GM21723 (cell line): ENCODE results near the gene SAPCD1.

ENCODE experiments used
- ATAC-seq: cut with Tn5 transposase; IDR thresholded peaks from one replicate; pipeline ENCODE4 v1.9.1; 2021; ENCODE audit warnings: mild to moderate bottlenecking, moderate library complexity; ENCODE audit not compliant: unreplicated experiment

Gene SAPCD1

DNA sequence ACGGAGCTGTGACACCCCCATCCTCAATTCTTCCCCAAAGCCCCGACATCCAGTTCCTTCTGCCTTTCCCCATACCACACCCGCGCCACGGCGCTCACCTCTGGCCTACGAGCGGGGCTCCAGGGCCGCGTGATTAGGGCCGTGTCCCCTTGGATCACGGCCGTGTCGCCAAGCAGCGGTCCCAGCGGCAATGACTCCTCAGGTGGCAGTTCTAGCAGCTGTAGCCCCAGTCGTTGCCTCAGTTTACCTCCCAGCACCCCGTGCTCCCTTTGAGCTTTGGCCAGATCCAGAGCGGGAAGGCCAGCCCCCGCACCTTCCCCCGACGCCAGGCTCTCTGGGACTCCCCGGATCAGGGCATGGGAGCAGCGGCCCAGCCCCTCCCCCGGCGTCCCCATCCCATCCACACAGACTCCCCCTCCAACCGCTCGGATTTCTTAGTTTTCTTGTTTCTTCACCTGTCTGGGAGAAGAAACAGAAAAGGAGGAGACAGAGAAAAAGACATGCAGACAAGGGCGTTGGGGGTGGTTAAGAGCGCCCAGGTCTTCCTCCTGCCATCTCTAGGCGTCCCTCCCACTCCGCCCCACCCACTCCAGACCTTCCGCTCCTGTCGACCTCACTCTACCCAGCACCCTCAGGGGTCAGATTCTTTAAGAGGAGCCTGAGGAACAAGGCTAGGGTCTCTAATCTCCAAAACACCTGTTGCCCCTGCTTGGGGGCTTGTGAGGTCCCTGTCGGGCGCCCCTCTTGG is 33.5 kb upstream of the SAPCD1 start, which contains the start of gene DDAH2:
Gene DDAH2, minus strand, starts transcription at position 533 of the 748 bp plus-strand sequence. Its CDS starts 138 bp downstream, at position 395.
- ATAC-seq, result no peak

DNA sequence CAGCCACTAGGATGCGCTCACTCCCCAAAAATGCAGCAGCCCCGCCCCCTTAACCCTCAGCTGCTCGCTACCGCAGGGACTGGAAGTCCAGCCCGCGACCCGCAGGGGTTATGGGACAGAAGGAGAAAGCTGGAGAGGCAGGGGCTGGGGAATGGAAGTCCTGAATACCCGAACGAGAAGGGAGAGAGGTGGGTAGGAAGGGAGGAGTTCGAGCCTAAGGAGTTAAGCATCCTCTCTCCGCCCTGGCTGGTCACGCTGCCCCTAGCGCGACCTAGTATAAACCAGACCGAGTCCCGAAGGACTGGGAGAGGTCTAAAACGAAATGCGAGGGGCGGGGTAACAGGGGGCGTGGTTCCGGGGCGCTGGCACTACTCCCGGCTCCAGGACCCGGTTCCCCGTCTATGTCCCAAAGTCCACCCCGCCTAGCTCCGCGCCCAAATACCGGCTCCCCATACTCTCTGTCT is 32.9 kb upstream of the SAPCD1 start:
- ATAC-seq, result peak; percentile 58

DNA sequence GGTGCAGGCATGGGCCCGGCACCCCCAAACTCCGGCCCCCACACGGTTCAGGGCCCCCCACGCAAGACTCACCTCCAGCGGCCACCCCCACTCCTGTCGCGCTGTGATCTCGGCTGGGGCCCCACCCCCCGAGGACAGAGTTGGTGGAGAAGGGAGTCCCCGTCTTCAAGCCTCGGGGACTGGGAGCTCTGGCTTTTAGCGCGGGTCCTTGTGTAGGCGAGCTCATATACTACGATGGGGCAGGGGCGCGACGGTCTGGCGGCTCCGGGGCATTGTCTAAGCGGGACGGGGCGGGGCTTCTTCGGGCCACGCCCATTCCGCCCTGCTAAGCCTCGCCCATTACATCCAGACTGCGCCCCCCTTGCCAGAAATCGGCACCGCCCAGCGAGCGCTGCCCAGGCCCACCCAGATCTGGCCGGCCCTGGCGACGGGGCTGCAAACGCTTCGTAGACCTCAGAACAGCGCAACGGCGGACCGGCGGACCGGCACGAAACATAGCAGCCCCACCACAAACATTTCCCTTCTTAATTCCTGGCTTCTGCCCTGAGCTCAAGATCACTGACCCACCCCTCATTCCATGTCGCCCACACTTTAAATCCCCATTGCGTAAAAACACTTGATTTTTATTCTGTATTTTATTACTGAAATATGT is 32.4 kb upstream of the SAPCD1 start:
- ATAC-seq, result peak; percentile 44

DNA sequence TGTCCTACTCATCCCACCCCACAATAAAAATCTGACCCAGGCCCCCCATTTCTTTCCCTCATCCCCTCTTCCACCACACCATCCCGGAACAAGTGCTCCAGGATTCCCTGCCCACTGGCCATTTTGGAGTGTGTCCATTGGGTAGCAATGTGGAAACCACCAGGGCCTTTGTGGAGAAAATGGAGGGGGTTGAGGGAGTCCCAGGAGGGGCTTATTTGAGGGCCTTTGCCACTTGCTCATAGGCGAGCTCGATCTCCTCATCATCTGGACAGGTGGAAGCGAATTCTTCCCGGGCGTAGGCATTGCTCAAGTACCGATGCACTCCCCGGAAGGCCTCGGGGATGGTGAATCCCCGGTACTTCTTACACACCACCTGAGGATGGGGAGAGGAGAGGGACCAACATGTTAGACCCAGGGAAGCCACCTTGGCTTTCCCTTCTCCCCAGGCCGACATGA is 31.8 kb upstream of the SAPCD1 start:
- ATAC-seq, result no peak

GRCh38 chr6:31732029-31732428 is 30.4 kb upstream of the SAPCD1 start:
- ATAC-seq, result no peak

DNA sequence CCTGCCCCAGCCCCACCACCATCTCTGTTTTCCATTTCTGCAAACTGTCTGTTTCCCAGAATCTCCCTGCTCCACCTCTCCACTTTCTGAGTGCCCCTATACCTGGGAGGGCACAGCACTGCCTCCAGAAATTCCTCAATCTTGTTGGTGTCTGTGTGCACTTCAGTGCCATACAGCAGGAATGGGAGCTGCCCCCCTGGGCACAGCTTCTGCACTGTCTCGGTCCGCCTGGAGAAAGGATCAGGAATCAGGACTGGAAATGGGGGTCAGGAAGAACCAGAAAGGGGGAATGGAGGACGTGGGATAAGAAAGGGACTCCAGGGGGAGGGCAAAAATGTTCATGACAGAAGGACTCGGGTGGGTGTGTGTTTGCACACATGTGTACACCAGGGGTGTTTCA is 28.7 kb upstream of the SAPCD1 start:
- no peak for ATAC-seq

DNA sequence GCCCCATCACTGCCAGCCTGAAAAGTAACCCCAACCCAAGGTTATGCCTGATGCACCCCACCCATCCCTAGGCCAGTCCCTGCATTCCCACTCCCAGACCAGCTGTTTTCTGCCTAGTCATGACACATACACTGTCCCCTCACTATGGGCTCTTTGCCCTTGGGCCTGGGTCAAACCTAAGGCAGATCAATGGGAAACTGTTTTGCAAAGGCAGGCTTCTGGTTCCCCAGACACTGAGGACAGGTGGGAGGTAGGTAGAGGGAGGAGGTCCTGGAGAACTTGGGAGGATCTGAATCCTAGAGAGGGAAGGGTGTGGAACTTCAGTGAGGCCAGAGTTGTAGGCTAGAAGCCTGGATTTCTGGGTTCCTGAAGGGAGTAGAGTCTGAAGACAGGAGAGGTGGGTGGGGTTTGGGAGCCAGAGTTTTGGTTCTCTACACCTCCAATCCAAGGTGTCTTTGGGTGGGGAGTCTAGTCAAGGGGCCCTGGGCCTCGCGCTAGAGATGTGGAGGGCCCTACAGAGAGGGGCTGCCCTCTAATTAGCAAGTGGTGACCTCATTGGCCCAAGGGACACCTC is 28.1 kb upstream of the SAPCD1 start:
- ATAC-seq, result no peak

DNA sequence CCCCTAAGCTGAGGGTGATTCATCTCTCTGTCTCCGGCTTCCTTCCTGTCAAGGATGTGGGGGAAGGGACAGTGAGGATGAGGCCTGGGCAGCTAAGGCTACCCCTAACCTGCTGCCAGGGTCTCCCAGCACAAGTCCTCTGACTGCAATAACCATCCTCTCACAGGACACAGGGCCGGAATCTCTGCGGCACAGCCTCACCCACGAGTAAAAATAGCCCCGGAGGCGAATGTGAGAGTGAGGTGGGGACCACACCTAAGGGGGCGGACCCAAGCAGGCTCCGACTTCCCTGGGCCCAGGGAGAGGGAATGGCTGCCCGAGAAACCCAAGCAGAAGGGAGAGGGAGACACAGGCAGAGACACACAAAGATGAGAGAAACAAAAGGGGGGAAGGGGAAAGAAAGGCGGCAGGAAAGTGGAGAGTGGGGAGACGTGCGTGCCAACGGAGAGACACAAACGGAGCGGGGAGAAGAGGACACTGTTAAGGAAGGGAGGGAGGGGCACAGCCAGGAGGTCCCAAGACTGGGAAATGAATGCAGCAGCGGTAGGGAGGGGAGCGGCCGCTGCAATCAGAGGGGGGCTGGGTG is 27.5 kb upstream of the SAPCD1 start:
- ATAC-seq, result peak; percentile 28

DNA sequence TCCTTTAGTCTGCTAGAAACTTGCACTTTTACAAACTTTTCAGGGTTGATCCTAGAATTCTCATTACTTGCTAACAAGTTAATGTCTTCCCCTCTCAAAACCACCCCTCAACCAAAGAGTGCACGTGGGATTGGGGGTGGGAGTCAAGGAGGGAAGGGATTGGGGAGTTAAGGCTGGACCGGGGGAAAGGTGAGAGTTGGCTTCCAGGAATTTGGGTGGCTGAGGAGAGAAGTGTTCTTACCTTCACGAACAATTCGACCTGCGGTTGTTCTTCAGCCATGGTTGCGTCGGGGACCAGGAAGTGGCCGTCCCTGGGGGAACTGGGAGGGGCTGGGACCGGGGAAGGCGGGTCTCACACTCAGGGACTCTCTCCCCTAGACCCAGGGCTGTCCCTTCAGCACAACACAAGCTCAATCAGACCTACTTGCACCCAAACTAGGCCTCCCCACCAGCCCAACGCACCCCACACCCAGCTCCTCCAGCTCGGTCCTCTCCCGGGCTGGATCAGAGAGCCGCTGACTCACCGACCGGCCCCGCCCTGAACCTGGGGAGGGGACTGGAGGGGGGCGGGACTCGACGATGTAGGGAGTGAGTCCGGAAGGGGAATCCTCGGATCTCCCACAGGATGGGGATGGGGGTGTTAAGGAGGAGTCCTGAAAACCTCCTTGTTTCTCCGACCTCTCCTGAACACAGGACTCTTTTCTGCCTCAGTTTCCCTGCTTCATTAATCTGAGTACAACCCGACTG is 26.3 kb upstream of the SAPCD1 start, which contains the start of gene CLIC1:
Gene CLIC1, minus strand, starts transcription at position 510 of the 747 bp plus-strand sequence. Its CDS starts 230 bp downstream, at position 280.
- ATAC-seq, result no peak

GRCh38 chr6:31736768-31737314 is 25.6 kb upstream of the SAPCD1 start:
- ATAC-seq, result no peak

DNA sequence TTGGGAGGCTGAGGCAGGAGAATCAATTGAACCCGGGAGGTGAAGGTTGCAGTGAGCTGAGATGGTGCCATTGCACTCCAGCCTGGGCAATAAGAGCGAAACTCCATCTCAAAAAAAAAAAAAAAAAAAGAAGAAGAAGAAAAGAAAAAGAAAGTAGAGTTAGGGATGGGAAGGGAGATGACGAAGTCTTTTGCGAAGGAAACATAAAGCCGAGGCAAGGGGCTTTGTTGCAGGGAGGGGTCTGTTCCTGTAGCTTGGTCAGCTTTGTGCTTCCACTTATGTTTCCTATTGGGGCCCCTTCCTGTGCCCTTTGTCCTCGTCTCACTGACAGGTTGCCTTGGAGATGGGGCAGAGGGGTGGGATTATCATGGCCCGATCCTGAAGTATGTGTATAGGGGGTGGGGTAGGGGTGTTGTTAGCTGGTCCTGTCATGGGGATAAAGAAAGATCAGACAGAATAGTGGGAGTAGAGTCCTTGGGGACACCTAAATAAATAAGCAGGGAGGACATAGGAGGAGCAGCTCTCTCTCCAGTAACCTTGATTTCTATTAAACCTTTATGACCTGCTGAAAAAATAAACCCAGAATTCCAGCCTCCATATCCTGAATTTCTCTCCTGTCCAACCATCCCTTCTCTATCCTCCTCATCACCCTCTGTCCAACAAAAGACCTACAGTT is 25.0 kb upstream of the SAPCD1 start:
- ATAC-seq, result no peak

GRCh38 chr6:31737991-31738979 is 24.2 kb upstream of the SAPCD1 start:
- peak; percentile 24 for ATAC-seq

GRCh38 chr6:31739639-31740396 is 22.6 kb upstream of the SAPCD1 start, which contains the start of gene MSH5:
Gene MSH5, plus strand, starts transcription at chr6:31740005. Its CDS starts 462 bp downstream, at chr6:31740467.
- peak; percentile 64 for ATAC-seq

GRCh38 chr6:31740397-31741223 is 21.8 kb upstream of the SAPCD1 start:
- ATAC-seq, result peak; percentile 8

- ATAC-seq, result no peak
Observed at GRCh38 chr6:31741815-31742214, 20.6 kb upstream of the SAPCD1 start.

DNA sequence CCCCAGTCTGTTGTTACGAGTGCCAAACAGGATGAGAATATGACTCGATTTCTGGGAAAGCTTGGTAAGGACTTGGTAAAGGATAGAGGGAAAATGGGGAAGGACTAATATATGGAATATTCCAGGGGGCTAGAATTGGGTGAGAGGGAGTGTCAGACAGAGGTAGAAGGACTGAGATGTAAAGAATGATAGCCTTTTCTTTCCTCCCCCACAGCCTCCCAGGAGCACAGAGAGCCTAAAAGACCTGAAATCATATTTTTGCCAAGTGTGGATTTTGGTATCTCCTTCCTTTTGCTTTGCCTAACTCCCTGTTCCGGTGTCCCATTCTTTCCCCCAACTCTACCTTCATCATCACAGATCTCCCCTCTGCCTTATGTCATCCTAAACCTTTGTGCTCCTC is 19.6 kb upstream of the SAPCD1 start:
- ATAC-seq, result no peak

- ATAC-seq, result no peak
Observed at GRCh38 chr6:31744422-31744821, 18.0 kb upstream of the SAPCD1 start.
